Activated T-helper 17 cell treated with anti-CD3 and anti-CD28 coated beads, Interleukin-2, amount 50 U/mL, for 72 hours (primary cell): ENCODE measurements around the gene TBCEL. TPM values are rescaled to one million over a fixed set of nuclear protein-coding genes. Genes with fewer than 3 reads are reported as not detected.

Experiments used
- ATAC-seq: fragments of 150-1000 bp; cut with Tn5 transposase; replicated peaks from 2 replicates; pipeline ENCODE4 v1.10.0; 2021; ENCODE audit warnings: mild to moderate bottlenecking, moderate library complexity
- H3K27ac Mint-ChIP-seq: one replicate; pipeline ENCODE4 v1.8.0; 2022; ENCODE audit warnings: mixed read lengths
- H3K27me3 Mint-ChIP-seq: one replicate; pipeline ENCODE4 v1.8.0; 2022; ENCODE audit warnings: mixed read lengths
- H3K36me3 Mint-ChIP-seq: one replicate; pipeline ENCODE4 v1.8.0; 2022; ENCODE audit warnings: low read depth, mild to moderate bottlenecking, mixed read lengths
- H3K4me1 Mint-ChIP-seq: one replicate; pipeline ENCODE4 v1.8.0; 2022; ENCODE audit warnings: mixed read lengths
- H3K4me3 Mint-ChIP-seq: one replicate; pipeline ENCODE4 v1.8.0; 2022; ENCODE audit warnings: mild to moderate bottlenecking, mixed read lengths
- H3K9me3 Mint-ChIP-seq: one replicate; pipeline ENCODE4 v1.8.0; 2022; ENCODE audit warnings: mixed read lengths
- total RNA-seq, 2 donors: library from RNA; stranded (reverse); gene quantifications; one replicate each; pipeline ENCODE4 v1.2.3, GENCODE V29; 2022

The TBCEL gene
- total RNA-seq, 2 donors from 2014 or later: 6.2 to 7.8 TPM

- Mint-ChIP-seq H3K4me3 (no peak overlapping the region), H3K9me3 (no peaks in the 10 kb centered on the region), H3K27ac (no peak overlapping the region), H3K36me3 (no peaks in the 10 kb centered on the region), H3K27me3 (no peaks in the 10 kb centered on the region), H3K4me1 (peaks cover 7% of the 10 kb centered on the region)
- no peak for ATAC-seq
Observed at GRCh38 chr11:121095561-121095960, 71.7 kb downstream of the TBCEL start.

GRCh38 chr11:121099364-121099763 lies 75.5 kb downstream of the TBCEL start:
- ATAC-seq: no peak

GRCh38 chr11:121099885-121100284 lies 76.0 kb downstream of the TBCEL start:
- Mint-ChIP-seq H3K36me3 (no peaks in the 10 kb centered on the region), H3K4me3 (no peak overlapping the region), H3K4me1 (no peaks in the 10 kb centered on the region), H3K27me3 (peaks cover 3% of the 10 kb centered on the region), H3K9me3 (no peaks in the 10 kb centered on the region), H3K27ac (no peak overlapping the region)
- ATAC-seq: no peak

More at GRCh38 chr11:121099364-121099763, 75.5 kb downstream of the TBCEL start:
- no peaks in the 10 kb centered on the region for H3K4me1 Mint-ChIP-seq
- peaks cover 3% of the 10 kb centered on the region for H3K27me3 Mint-ChIP-seq
- H3K9me3 Mint-ChIP-seq: no peaks in the 10 kb centered on the region
- H3K4me3 Mint-ChIP-seq: no peak overlapping the region
- no peaks in the 10 kb centered on the region for H3K36me3 Mint-ChIP-seq
- no peak overlapping the region for H3K27ac Mint-ChIP-seq

- H3K4me3 Mint-ChIP-seq: no peak within 1 kb of the TSS
- H3K27ac Mint-ChIP-seq: no peak within 1 kb of the TSS
- ATAC-seq: no peak
- H3K4me1 Mint-ChIP-seq: no peaks in the 10 kb centered on the region
- no peaks in the 10 kb centered on the region for H3K9me3 Mint-ChIP-seq
- H3K27me3 Mint-ChIP-seq: peaks cover 3% of the 10 kb centered on the region
- no peaks in the 10 kb centered on the region for H3K36me3 Mint-ChIP-seq
Observed at GRCh38 chr11:121100943-121101342, 77.0 kb downstream of the TBCEL start, which contains the start of gene TECTA. TSS of gene TECTA (plus strand) at chr11:121101243. CDS start at chr11:121102666, 1,423 bp downstream.

GRCh38 chr11:121104312-121104762 lies 80.4 kb downstream of the TBCEL start:
- no peak for ATAC-seq
- H3K4me3 Mint-ChIP-seq: no peak overlapping the region
- H3K27ac Mint-ChIP-seq: no peak overlapping the region
- H3K9me3 Mint-ChIP-seq: no peaks in the 10 kb centered on the region
- H3K36me3 Mint-ChIP-seq: no peaks in the 10 kb centered on the region
- H3K4me1 Mint-ChIP-seq: no peaks in the 10 kb centered on the region
- peaks cover 3% of the 10 kb centered on the region for H3K27me3 Mint-ChIP-seq

GRCh38 chr11:121105063-121105480 lies 81.2 kb downstream of the TBCEL start:
- no peaks in the 10 kb centered on the region for H3K36me3 Mint-ChIP-seq
- H3K4me3 Mint-ChIP-seq: no peak overlapping the region
- H3K27ac Mint-ChIP-seq: no peak overlapping the region
- H3K4me1 Mint-ChIP-seq: no peaks in the 10 kb centered on the region
- peaks cover 3% of the 10 kb centered on the region for H3K27me3 Mint-ChIP-seq
- ATAC-seq: no peak
- no peaks in the 10 kb centered on the region for H3K9me3 Mint-ChIP-seq

GRCh38 chr11:121105481-121106195 lies 81.7 kb downstream of the TBCEL start:
- ATAC-seq: no peak
- Mint-ChIP-seq H3K4me3 (no peak overlapping the region), H3K27me3 (peaks cover 3% of the 10 kb centered on the region), H3K27ac (no peak overlapping the region), H3K36me3 (no peaks in the 10 kb centered on the region), H3K4me1 (no peaks in the 10 kb centered on the region), H3K9me3 (no peaks in the 10 kb centered on the region)

- H3K4me3 Mint-ChIP-seq: no peak overlapping the region
- H3K4me1 Mint-ChIP-seq: no peaks in the 10 kb centered on the region
- no peaks in the 10 kb centered on the region for H3K36me3 Mint-ChIP-seq
- no peaks in the 10 kb centered on the region for H3K9me3 Mint-ChIP-seq
- no peak for ATAC-seq
- peaks cover 3% of the 10 kb centered on the region for H3K27me3 Mint-ChIP-seq
- H3K27ac Mint-ChIP-seq: no peak overlapping the region
Observed at GRCh38 chr11:121106812-121107211, 82.9 kb downstream of the TBCEL start.

- peaks cover 4% of the 10 kb centered on the region for H3K4me1 Mint-ChIP-seq
- H3K27ac Mint-ChIP-seq: no peak overlapping the region
- H3K36me3 Mint-ChIP-seq: no peaks in the 10 kb centered on the region
- H3K4me3 Mint-ChIP-seq: no peak overlapping the region
- no peaks in the 10 kb centered on the region for H3K9me3 Mint-ChIP-seq
- peak; percentile 12 for ATAC-seq
- peaks cover 4% of the 10 kb centered on the region for H3K27me3 Mint-ChIP-seq
Observed at GRCh38 chr11:121108413-121108812, 84.5 kb downstream of the TBCEL start.

- H3K4me3 Mint-ChIP-seq: no peak overlapping the region
- ATAC-seq: no peak
- H3K36me3 Mint-ChIP-seq: no peaks in the 10 kb centered on the region
- peaks cover 9% of the 10 kb centered on the region for H3K27me3 Mint-ChIP-seq
- no peaks in the 10 kb centered on the region for H3K9me3 Mint-ChIP-seq
- H3K4me1 Mint-ChIP-seq: peaks cover 4% of the 10 kb centered on the region
- H3K27ac Mint-ChIP-seq: no peak overlapping the region
Observed at GRCh38 chr11:121109471-121109870, 85.6 kb downstream of the TBCEL start.

GRCh38 chr11:121109916-121110586 lies 86.1 kb downstream of the TBCEL start:
- no peak for ATAC-seq
- Mint-ChIP-seq H3K4me3 (no peak overlapping the region), H3K27me3 (peaks cover 9% of the 10 kb centered on the region), H3K4me1 (peaks cover 4% of the 10 kb centered on the region), H3K36me3 (no peaks in the 10 kb centered on the region), H3K9me3 (no peaks in the 10 kb centered on the region), H3K27ac (no peak overlapping the region)

GRCh38 chr11:121110871-121111724 lies 87.2 kb downstream of the TBCEL start:
- no peak for ATAC-seq
- Mint-ChIP-seq H3K9me3 (no peaks in the 10 kb centered on the region), H3K27me3 (peaks cover 15% of the 10 kb centered on the region), H3K4me3 (no peak overlapping the region), H3K4me1 (peaks cover 4% of the 10 kb centered on the region), H3K36me3 (no peaks in the 10 kb centered on the region), H3K27ac (no peak overlapping the region)

- Mint-ChIP-seq H3K4me3 (no peak overlapping the region), H3K4me1 (peaks cover 4% of the 10 kb centered on the region), H3K36me3 (no peaks in the 10 kb centered on the region), H3K9me3 (no peaks in the 10 kb centered on the region), H3K27me3 (peaks cover 15% of the 10 kb centered on the region), H3K27ac (no peak overlapping the region)
- peak; percentile 59 for ATAC-seq
Observed at GRCh38 chr11:121112498-121113455, 88.9 kb downstream of the TBCEL start.
